Upper lobe of left lung (tissue), 4 donors: Measurements from ENCODE around the gene TP53I11.

Experiments
- CTCF ChIP-seq, 6 experiments: fragments of 450-650 bp in 4 of 6; fragments of 200-600 bp in 2 of 6; sonication (generic) in 2 of 6; IDR thresholded peaks; one replicate each; pipeline ENCODE4 v1.5.1; 2016 to 2019; ENCODE audit warnings: antibody characterized with exemption in 6 of 6
- EP300 ChIP-seq, 4 donors: sonication (generic); formaldehyde crosslinking; IDR thresholded peaks; one replicate each; pipeline ENCODE4 v1.5.1; 2017; ENCODE audit warnings: antibody characterized with exemption in 4 of 4, control low read depth in 2 of 4
- POLR2A ChIP-seq, 4 donors: fragments of 450-650 bp; IDR thresholded peaks; one replicate each; pipeline ENCODE4 v1.5.1; 2016 to 2017; ENCODE audit warnings: antibody characterized with exemption in 4 of 4, mild to moderate bottlenecking in 2 of 4
- POLR2AphosphoS5 ChIP-seq, 2 donors: sonication (generic); formaldehyde crosslinking; IDR thresholded peaks; one replicate each; pipeline ENCODE4 v1.5.1; 2017; ENCODE audit warnings: antibody characterized with exemption in 2 of 2

DNA sequence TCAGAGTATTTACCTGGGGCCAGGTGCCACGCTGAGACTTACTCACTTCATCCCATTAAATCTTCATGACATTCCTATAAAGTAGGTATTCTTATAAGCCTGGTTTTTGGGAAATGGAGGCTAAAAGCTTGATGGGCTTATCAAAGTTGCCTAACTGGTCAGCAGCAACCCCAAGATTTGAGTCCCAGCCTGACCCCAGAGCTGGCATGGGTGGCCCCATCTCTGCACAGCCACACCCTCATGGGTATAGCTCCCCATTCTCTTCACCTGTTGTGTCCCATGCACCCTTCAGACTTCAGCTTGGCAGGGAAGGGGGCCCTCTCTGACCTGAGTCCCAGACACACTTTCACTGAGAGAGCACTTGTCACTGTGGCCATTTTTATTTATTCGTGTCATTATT is 37.4 kb upstream of the TP53I11 start:
- TF ChIP-seq POLR2A (IDR thresholded peaks at IDR 0.05) (no peak), CTCF (IDR thresholded peaks at IDR 0.05) (no peak), POLR2AphosphoS5 (IDR thresholded peaks at IDR 0.05) (no peak), EP300 (IDR thresholded peaks at IDR 0.05) (no peak)
